Measurements from ENCODE around the gene TTC23. TPM values are rescaled to one million over a fixed set of nuclear protein-coding genes. Genes with fewer than 3 reads are reported as not detected.

The TTC23 gene
- total RNA-seq, 2 donors from 2014 or later = 6.2 to 26.4 TPM

DNA sequence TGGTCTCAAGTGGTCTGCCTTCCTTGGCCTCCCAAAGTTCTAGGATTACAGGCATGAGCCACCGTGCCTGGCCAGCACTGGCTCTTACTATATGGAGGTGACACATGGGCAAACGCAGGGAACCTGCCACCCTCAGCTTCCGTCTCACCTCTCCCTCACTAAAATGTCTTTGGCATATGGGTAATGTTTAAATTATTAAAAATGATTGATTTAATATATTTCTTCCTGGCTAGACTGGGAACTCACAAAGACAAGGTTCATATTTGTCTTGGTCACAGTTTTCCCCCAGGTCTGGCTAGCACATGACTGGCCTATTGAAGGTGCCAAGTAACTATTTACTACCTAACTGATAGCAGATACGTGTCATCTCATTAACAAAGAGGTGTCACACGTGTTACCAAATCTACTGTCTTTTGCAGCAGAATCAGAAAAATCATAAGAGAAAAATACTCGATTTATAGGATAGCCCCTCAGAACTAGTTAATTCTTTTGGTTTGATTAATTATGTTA, 96.3 kb downstream of the TTC23 start:
- Histone ChIP-seq H3K27ac (no peak overlapping the region), H3K9me3 (no peaks in the 10 kb centered on the region), H3K4me1 (peaks cover 18% of the 10 kb centered on the region), H3K36me3 (replicated peaks in 1 of 2; ENCODE audit: insufficient read depth in 1 of 2, low read depth in 2 of 2) (no peaks in the 10 kb centered on the region), H3K4me3 (no peak overlapping the region), H3K27me3 (no peaks in the 10 kb centered on the region)
- TF ChIP-seq, protein P1, sequence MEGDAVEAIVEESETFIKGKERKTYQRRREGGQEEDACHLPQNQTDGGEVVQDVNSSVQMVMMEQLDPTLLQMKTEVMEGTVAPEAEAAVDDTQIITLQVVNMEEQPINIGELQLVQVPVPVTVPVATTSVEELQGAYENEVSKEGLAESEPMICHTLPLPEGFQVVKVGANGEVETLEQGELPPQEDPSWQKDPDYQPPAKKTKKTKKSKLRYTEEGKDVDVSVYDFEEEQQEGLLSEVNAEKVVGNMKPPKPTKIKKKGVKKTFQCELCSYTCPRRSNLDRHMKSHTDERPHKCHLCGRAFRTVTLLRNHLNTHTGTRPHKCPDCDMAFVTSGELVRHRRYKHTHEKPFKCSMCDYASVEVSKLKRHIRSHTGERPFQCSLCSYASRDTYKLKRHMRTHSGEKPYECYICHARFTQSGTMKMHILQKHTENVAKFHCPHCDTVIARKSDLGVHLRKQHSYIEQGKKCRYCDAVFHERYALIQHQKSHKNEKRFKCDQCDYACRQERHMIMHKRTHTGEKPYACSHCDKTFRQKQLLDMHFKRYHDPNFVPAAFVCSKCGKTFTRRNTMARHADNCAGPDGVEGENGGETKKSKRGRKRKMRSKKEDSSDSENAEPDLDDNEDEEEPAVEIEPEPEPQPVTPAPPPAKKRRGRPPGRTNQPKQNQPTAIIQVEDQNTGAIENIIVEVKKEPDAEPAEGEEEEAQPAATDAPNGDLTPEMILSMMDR (IDR thresholded peaks at IDR 0.05) = no peak
- no peak for TF ChIP-seq POLR2A (IDR thresholded peaks at IDR 0.05)
- ATAC-seq = no peak
- intact Hi-C loops (cut with DNase I) = no loop called here
- no peak for DNase-seq
- 53 to 58% methylated on average over 6 of the region's 6 CpGs for WGBS, 2 donors

DNA sequence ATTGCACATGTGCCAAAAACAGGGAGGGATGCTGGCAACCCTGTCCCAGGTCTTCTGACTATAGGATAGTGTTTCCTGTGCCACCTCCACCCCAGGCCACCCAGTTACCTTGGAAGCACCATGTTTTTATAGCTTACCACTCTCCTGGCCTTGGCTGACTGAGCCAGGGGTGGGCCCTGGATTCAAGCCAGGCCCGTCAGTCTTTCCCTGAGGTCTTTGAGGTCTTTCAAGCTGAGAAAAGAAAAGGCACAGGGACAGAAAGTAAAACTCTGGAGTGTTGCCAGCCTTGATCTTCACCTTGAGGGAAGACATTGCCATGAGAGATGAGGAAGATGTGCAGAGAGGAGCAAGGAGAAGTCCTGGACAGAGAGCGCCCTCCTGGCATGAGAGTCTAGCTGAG, 98.2 kb downstream of the TTC23 start:
- no peaks in the 10 kb centered on the region for H3K36me3 ChIP-seq (replicated peaks in 1 of 2; ENCODE audit: insufficient read depth in 1 of 2, low read depth in 2 of 2)
- DNase-seq = no peak
- H3K9me3 ChIP-seq = no peaks in the 10 kb centered on the region
- no peak for ATAC-seq
- no peak overlapping the region for H3K27ac ChIP-seq
- H3K4me3 ChIP-seq = no peak overlapping the region
- no peaks in the 10 kb centered on the region for H3K27me3 ChIP-seq
- TF ChIP-seq, protein P1 (IDR thresholded peaks at IDR 0.05) = no peak
- no peak for TF ChIP-seq POLR2A (IDR thresholded peaks at IDR 0.05)
- 70 to 83% methylated on average over 2 of the region's 2 CpGs for WGBS, 2 donors
- intact Hi-C loops (cut with DNase I) = no loop called here
- H3K4me1 ChIP-seq = peaks cover 18% of the 10 kb centered on the region

DNA sequence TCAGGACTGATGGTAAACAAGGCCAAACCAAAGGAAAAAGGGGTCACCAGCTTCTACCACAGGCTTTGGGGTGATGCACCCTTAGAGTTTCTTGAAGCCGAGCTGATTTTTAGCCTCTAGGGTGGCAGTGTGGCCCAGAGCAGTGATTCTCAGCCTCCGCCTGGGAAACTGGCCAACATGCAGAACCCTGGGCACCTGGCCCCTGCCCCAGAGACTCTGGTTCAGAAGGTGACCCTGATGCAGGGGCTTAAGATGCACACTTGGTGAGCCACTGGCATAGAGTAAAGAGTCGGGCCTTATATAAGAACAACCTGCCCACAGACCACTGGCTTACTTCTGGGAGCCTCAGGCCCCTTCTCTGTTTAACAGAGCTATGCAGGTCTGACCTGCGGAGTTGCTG, 100.0 kb downstream of the TTC23 start:
- DNase-seq (no peak), ATAC-seq (no peak)
- 90 to 98% methylated on average over 2 to 4 of the region's 4 CpGs for WGBS, 2 donors
- Histone ChIP-seq H3K9me3 (no peaks in the 10 kb centered on the region), H3K4me1 (peaks cover 18% of the 10 kb centered on the region), H3K4me3 (no peak overlapping the region), H3K36me3 (replicated peaks in 1 of 2; ENCODE audit: insufficient read depth in 1 of 2, low read depth in 2 of 2) (no peaks in the 10 kb centered on the region), H3K27ac (no peak overlapping the region), H3K27me3 (no peaks in the 10 kb centered on the region)
- intact Hi-C loops (cut with DNase I) = no loop called here
- TF ChIP-seq POLR2A (IDR thresholded peaks at IDR 0.05) = no peak
- TF ChIP-seq, protein P1 (IDR thresholded peaks at IDR 0.05) = no peak

DNA sequence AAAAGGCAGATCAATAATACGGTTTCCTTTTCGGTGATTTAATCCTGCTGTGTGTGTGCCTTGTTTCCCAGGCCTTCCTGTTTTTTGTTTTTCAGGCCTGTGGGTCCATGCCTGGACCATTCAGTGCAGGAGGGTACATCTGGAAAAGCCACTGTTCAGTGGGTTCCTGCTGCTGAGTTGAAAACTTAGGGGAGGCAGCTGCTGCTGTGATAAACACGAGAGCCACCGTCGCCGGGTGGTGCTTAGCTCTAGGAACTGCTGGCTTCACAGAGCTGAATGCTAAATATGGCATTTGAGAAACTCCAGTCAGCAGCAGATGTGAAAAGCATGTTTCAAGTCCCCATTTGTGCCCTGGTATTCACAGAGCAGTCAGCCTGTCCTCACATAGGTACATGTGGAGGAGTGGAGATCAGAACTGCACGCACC, 100.5 kb downstream of the TTC23 start:
- H3K27ac ChIP-seq = no peak overlapping the region
- TF ChIP-seq POLR2A (IDR thresholded peaks at IDR 0.05) = no peak
- TF ChIP-seq, protein P1 (IDR thresholded peaks at IDR 0.05) = no peak
- ATAC-seq = no peak
- H3K36me3 ChIP-seq (replicated peaks in 1 of 2; ENCODE audit: insufficient read depth in 1 of 2, low read depth in 2 of 2) = no peaks in the 10 kb centered on the region
- 85 to 96% methylated on average over 7 of the region's 7 CpGs for WGBS, 2 donors
- no peaks in the 10 kb centered on the region for H3K9me3 ChIP-seq
- H3K4me1 ChIP-seq = peaks cover 17% of the 10 kb centered on the region
- no peak for DNase-seq
- H3K4me3 ChIP-seq = no peak overlapping the region
- no peaks in the 10 kb centered on the region for H3K27me3 ChIP-seq
- intact Hi-C loops (cut with DNase I) = no loop called here

DNA sequence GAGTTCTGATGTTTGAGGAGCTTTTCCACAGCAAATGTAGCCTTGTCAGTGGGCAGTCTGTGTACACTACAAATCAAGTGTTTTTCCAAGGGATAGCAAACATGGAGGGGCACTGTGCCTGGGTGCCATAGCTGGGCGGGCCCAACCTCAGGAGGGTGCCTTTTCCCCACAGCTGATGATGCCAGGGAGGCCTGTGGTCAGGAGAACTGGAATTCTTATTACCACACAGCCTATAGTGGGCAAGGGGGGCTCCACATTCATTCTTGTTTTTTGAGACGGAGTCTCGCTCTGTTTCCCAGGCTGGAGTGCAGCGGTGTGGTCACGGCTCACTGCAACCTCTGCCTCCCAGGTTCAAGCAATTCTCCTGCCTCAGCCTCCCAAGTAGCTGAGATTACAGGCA, 102.7 kb downstream of the TTC23 start:
- Histone ChIP-seq H3K36me3 (replicated peaks in 1 of 2; ENCODE audit: insufficient read depth in 1 of 2, low read depth in 2 of 2) (no peaks in the 10 kb centered on the region), H3K4me1 (peaks cover 11% of the 10 kb centered on the region), H3K9me3 (no peaks in the 10 kb centered on the region), H3K4me3 (no peak overlapping the region), H3K27ac (no peak overlapping the region), H3K27me3 (no peaks in the 10 kb centered on the region)
- intact Hi-C loops (cut with DNase I) = no loop called here
- no peak for TF ChIP-seq POLR2A (IDR thresholded peaks at IDR 0.05)
- TF ChIP-seq, protein P1 (IDR thresholded peaks at IDR 0.05) = no peak
- DNase-seq = no peak
- WGBS, 2 donors = 83 to 98% methylated on average over 5 of the region's 5 CpGs
- no peak for ATAC-seq
